Duodenal mucosa (tissue), 2 donors: ENCODE data around the gene KIF19.

Source experiments
- H3K27ac ChIP-seq: one replicate; pipeline ENCODE4 v1.7.0; 2013; ENCODE audit warnings: low read depth, low read length
- H3K27me3 ChIP-seq, 2 donors: one replicate each; pipeline ENCODE4 v1.7.0; 2013; ENCODE audit warnings: low read length in 2 of 2, control low read depth in 1 of 2; ENCODE audit not compliant: insufficient read depth in 2 of 2, control insufficient read depth in 1 of 2
- H3K36me3 ChIP-seq, 2 donors: one replicate each; pipeline ENCODE4 v1.7.0; 2013; ENCODE audit warnings: low read length in 2 of 2, control low read depth in 1 of 2; ENCODE audit not compliant: insufficient read depth in 2 of 2, control insufficient read depth in 1 of 2
- H3K4me1 ChIP-seq, 2 donors: one replicate each; pipeline ENCODE4 v1.7.0; 2013; ENCODE audit warnings: low read length in 2 of 2, control low read depth in 1 of 2; ENCODE audit not compliant: insufficient read depth in 2 of 2, control insufficient read depth in 1 of 2
- H3K4me3 ChIP-seq, 2 donors: one replicate each; pipeline ENCODE4 v1.7.0; 2013; ENCODE audit warnings: low read length in 2 of 2, low read depth in 1 of 2
- H3K9ac ChIP-seq, 2 donors: one replicate each; pipeline ENCODE4 v1.7.0; 2013; ENCODE audit warnings: low read length in 2 of 2, low read depth in 1 of 2
- H3K9me3 ChIP-seq, 2 donors: one replicate each; pipeline ENCODE4 v1.7.0; 2013; ENCODE audit warnings: low read length in 2 of 2, control low read depth in 1 of 2; ENCODE audit not compliant: control insufficient read depth in 1 of 2

The KIF19 gene

DNA sequence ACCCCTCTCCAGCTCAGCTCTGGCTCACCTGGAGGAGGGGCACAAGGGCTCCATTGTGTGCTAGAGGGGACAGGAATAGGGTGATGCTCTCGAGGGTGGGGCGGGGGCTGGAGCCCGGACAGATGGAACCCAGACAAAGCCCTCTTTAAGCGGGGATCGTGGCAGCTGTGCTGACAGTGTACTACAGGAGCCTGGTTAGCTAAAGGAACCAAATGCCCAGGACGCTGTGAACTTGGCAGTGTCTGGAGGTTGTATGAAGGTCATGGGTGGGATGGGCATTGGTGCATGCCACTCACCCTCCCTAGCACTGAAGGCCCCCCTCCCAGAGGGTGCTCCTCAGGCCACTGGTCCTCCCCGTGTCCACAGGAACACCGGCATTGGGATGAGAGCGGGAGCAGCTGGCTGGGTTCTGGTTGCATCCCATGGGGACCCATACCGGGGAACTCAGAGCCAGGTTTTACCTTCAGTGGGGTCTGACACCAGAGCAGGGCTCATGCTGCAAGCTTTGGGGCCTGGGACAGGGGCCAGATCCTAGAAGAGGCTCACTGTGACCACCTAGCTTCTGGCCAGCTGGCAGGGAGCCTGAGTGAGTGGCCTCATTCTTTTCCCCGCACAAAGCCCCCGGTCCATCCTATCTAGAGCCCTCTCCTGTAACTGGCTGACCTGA lies 11.9 kb downstream of the KIF19 start:
- Histone ChIP-seq H3K9ac (no peak overlapping the region), H3K9me3 (no peaks in the 10 kb centered on the region), H3K36me3 (no peaks in the 10 kb centered on the region), H3K27me3 (peaks cover 4 to 5% of the 10 kb centered on the region in 2 donors), H3K4me1 (peaks cover 0 to 3% of the 10 kb centered on the region in 2 donors), H3K27ac (no peak overlapping the region), H3K4me3 (no peak overlapping the region)

DNA sequence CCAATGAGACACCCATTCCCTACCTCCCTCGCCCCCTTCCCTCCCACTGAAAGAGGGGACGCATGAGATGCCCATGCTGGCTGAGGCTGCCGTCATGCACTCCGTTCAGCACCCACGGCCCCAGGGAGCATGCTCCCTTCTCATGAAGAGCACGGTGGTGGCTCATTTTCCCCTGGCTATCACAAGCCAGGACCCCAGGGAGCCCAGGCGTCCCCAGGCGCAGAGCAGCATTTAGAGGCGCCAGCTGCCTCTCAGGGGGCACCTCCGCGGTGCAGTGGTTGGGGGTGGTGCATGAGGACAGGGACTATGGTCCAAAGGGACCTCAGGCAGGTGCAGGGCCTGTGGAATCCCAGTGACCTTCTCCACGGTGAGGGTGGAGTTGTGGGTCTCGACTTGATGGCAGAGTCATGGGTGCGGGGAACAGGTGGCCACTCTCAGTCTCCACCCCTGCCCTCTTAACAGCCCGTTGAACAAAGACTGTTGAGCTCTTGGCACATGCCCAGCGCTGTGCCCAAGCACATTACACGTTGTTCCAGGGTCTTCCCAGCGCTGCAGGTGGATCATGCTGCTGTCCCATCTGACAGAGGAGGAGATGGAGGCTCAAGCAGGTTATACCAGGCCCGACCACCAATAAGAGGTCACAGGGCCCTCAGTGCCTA lies 13.6 kb downstream of the KIF19 start:
- Histone ChIP-seq H3K27me3 (peaks cover 5 to 11% of the 10 kb centered on the region in 2 donors), H3K4me3 (no peak overlapping the region), H3K4me1 (no peaks in the 10 kb centered on the region), H3K9me3 (no peaks in the 10 kb centered on the region), H3K9ac (no peak overlapping the region), H3K27ac (no peak overlapping the region), H3K36me3 (no peaks in the 10 kb centered on the region)

- no peak overlapping the region for H3K9ac ChIP-seq
- H3K4me1 ChIP-seq = no peaks in the 10 kb centered on the region
- H3K27ac ChIP-seq = no peak overlapping the region
Observed at GRCh38 chr17:74340470-74341023, 14.5 kb downstream of the KIF19 start.

GRCh38 chr17:74342224-74342623 lies 16.2 kb downstream of the KIF19 start:
- Histone ChIP-seq H3K4me1 (no peaks in the 10 kb centered on the region), H3K36me3 (no peaks in the 10 kb centered on the region), H3K4me3 (no peak overlapping the region), H3K9me3 (no peaks in the 10 kb centered on the region), H3K27ac (no peak overlapping the region), H3K9ac (no peak overlapping the region), H3K27me3 (peaks cover 5 to 11% of the 10 kb centered on the region in 2 donors)

More at GRCh38 chr17:74340470-74341023, 14.5 kb downstream of the KIF19 start:
- Histone ChIP-seq H3K36me3 (no peaks in the 10 kb centered on the region), H3K4me3 (no peak overlapping the region), H3K9me3 (no peaks in the 10 kb centered on the region), H3K27me3 (peaks cover 5 to 11% of the 10 kb centered on the region in 2 donors)

GRCh38 chr17:74343121-74343520 lies 17.1 kb downstream of the KIF19 start:
- H3K36me3 ChIP-seq = no peaks in the 10 kb centered on the region
- no peaks in the 10 kb centered on the region for H3K4me1 ChIP-seq
- H3K27ac ChIP-seq = no peak overlapping the region
- H3K9me3 ChIP-seq = no peaks in the 10 kb centered on the region
- no peak overlapping the region for H3K9ac ChIP-seq
- H3K4me3 ChIP-seq = no peak overlapping the region
- peaks cover 0 to 14% of the 10 kb centered on the region in 2 donors for H3K27me3 ChIP-seq

- no peak overlapping the region for H3K4me3 ChIP-seq
- no peaks in the 10 kb centered on the region for H3K9me3 ChIP-seq
- peaks cover 0 to 16% of the 10 kb centered on the region in 2 donors for H3K27me3 ChIP-seq
- H3K9ac ChIP-seq = no peak overlapping the region
- H3K4me1 ChIP-seq = no peaks in the 10 kb centered on the region
- no peaks in the 10 kb centered on the region for H3K36me3 ChIP-seq
- no peak overlapping the region for H3K27ac ChIP-seq
Observed at GRCh38 chr17:74343526-74344284, 17.7 kb downstream of the KIF19 start.

- Histone ChIP-seq H3K4me1 (no peaks in the 10 kb centered on the region), H3K4me3 (no peak overlapping the region), H3K9ac (no peak overlapping the region), H3K27me3 (peaks cover 0 to 18% of the 10 kb centered on the region in 2 donors), H3K27ac (no peak overlapping the region), H3K9me3 (no peaks in the 10 kb centered on the region), H3K36me3 (no peaks in the 10 kb centered on the region)
Observed at GRCh38 chr17:74344658-74345057, 18.6 kb downstream of the KIF19 start.

DNA sequence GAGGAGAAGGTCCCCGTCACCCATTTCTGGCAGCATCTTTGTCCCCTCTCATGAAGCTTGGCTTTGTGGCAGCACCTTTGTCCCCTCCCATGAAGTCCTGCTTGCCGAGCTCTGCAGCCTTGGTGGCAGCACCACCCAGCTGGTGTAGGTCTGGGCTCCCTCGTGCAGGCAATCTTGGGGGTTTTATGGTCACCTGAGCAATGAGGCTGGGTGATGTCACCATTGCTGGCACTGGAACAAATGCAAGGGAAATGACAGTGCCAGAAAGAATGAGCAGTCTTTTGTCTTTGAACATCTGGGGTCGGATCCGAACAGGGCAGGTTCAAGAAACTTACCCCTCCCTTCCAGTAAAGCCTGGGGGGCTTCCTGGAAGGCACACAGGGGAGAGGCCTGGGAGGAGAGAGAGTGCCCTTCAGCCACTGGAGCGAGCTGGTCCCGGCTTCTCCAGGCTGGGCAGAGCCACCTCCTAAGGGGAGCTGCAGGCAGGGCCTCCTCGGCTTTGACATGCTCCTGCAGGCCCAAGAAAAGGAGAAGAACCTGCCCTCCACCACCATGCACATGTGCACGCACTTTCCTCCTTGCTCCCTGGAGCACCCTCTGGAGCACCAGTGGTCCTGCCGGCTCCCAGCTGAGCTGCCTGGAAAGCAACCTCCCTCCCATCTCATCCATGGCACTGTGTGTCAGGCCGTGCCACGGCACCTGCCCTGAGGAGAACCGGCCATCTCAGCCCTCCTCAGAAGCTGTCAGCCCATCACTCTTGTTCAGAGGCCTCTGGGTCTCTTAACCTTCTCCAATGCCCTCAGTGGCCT lies 19.6 kb downstream of the KIF19 start:
- Histone ChIP-seq H3K9me3 (no peaks in the 10 kb centered on the region), H3K36me3 (no peaks in the 10 kb centered on the region), H3K27me3 (peaks cover 2 to 23% of the 10 kb centered on the region in 2 donors), H3K4me1 (no peaks in the 10 kb centered on the region), H3K9ac (no peak overlapping the region), H3K27ac (no peak overlapping the region), H3K4me3 (no peak overlapping the region)

DNA sequence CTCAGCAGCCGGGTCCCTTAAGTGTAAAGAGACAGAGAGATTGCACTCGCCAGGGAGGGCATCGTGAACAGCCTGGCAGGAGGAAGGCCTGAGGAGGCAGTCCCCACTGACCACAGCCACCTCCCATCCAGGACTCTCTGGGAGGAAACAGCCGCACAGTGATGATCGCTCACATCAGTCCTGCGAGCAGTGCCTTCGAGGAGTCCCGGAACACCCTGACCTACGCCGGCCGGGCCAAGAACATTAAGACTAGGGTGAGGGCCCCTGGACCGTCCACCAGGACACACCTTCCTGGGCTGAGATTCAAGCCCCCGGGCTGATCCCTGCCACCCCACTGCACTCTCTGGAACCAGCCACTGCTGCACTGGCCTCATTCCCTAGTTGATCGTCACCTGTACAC lies 21.6 kb downstream of the KIF19 start:
- H3K27ac ChIP-seq = no peak overlapping the region
- no peak overlapping the region for H3K4me3 ChIP-seq
- no peaks in the 10 kb centered on the region for H3K4me1 ChIP-seq
- H3K27me3 ChIP-seq = peaks cover 7 to 37% of the 10 kb centered on the region in 2 donors
- H3K36me3 ChIP-seq = no peaks in the 10 kb centered on the region
- no peaks in the 10 kb centered on the region for H3K9me3 ChIP-seq
- H3K9ac ChIP-seq = no peak overlapping the region
